CD8-positive, alpha-beta memory T cell (primary cell): ENCODE measurements around the gene BRWD1. TPM values are rescaled to one million over a fixed set of nuclear protein-coding genes. Genes with fewer than 3 reads are reported as not detected.

ENCODE experiments used
- CTCF ChIA-PET: fragments of 350-600 bp; sonication (Branson Sonifier 250); formaldehyde crosslinking; loops from one replicate; lab custom pipeline; 2021; ENCODE audit warnings: antibody characterized with exemption; lab: Charles Lee
- POLR2A ChIA-PET: fragments of 350-600 bp; sonication (Branson Sonifier 250); formaldehyde crosslinking; loops from one replicate; lab custom pipeline; 2021; ENCODE audit warnings: antibody characterized with exemption; lab: Charles Lee
- DNase-seq, 5 donors: peaks; one replicate each; pipeline versions ENCODE4 v3.0.0 to v3.0.0-alpha.2; 2020 to 2022; ENCODE audit warnings: mixed read lengths in 1 of 5
- H3K27ac ChIP-seq: one replicate; pipeline ENCODE4 v1.7.0; 2013; ENCODE audit warnings: low read depth, mild to moderate bottlenecking, low read length, moderate library complexity
- H3K27me3 ChIP-seq: 2 replicates; pipeline ENCODE4 v1.7.0; 2013; ENCODE audit warnings: low read length, mild to moderate bottlenecking; ENCODE audit not compliant: insufficient read depth, poor library complexity, severe bottlenecking
- H3K36me3 ChIP-seq: 2 replicates; pipeline ENCODE4 v1.7.0; 2013; ENCODE audit warnings: mild to moderate bottlenecking, low read length, moderate library complexity; ENCODE audit not compliant: insufficient read depth
- H3K4me1 ChIP-seq: 2 replicates; pipeline ENCODE4 v1.7.0; 2013; ENCODE audit warnings: mild to moderate bottlenecking, low read length, moderate library complexity; ENCODE audit not compliant: insufficient read depth
- H3K4me3 ChIP-seq: 2 replicates; pipeline ENCODE4 v1.7.0; 2013; ENCODE audit warnings: mild to moderate bottlenecking, low read length
- H3K9me3 ChIP-seq: 2 replicates; pipeline ENCODE4 v1.7.0; 2013; ENCODE audit warnings: mild to moderate bottlenecking, low read length
- H3K27ac Mint-ChIP-seq, 8 donors: one replicate each; pipeline ENCODE4 v1.8.0; 2020 to 2021; ENCODE audit warnings: mixed read lengths in 8 of 8, mild to moderate bottlenecking in 6 of 8, inconsistent platforms in 3 of 8, moderate library complexity in 3 of 8
- H3K27me3 Mint-ChIP-seq, 2 donors: one replicate each; pipeline ENCODE4 v1.8.0; 2020 to 2021; ENCODE audit warnings: mixed read lengths in 2 of 2, mild to moderate bottlenecking in 1 of 2, moderate library complexity in 1 of 2
- H3K36me3 Mint-ChIP-seq, 3 donors: one replicate each; pipeline ENCODE4 v1.8.0; 2020 to 2021; ENCODE audit warnings: mixed read lengths in 3 of 3, inconsistent platforms in 1 of 3, mild to moderate bottlenecking in 1 of 3
- H3K4me1 Mint-ChIP-seq, 3 donors: one replicate each; pipeline ENCODE4 v1.8.0; 2020 to 2021; ENCODE audit warnings: mixed read lengths in 3 of 3, inconsistent platforms in 1 of 3, mild to moderate bottlenecking in 1 of 3
- H3K4me3 Mint-ChIP-seq, 7 donors: one replicate each; pipeline ENCODE4 v1.8.0; 2020 to 2021; ENCODE audit warnings: mixed read lengths in 7 of 7, mild to moderate bottlenecking in 6 of 7, moderate library complexity in 4 of 7, inconsistent platforms in 2 of 7
- H3K9me3 Mint-ChIP-seq, 5 donors: one replicate each; pipeline ENCODE4 v1.8.0; 2020 to 2022; ENCODE audit warnings: mixed read lengths in 5 of 5, mild to moderate bottlenecking in 3 of 5, moderate library complexity in 2 of 5, inconsistent platforms in 1 of 5
- polyA plus RNA-seq: library from polyadenylated mRNA; unstranded; fragments of 300-500 nt; fragmentation: Illumina TruSeq; gene quantifications from one replicate; pipeline ENCODE4 v1.2.3, GENCODE V29; 2021
- total RNA-seq, 2 experiments: library from RNA; stranded (reverse); gene quantifications; one replicate each; pipeline ENCODE4 v1.2.3, GENCODE V29; 2021

BRWD1 gene
- total and polyA plus RNA-seq, 3 experiments from 2014 or later: 23.5 to 37.3 (median 25.8) TPM

GRCh38 chr21:39344848-39345247 lies 31.4 kb upstream of the BRWD1 start:
- H3K9me3 ChIP-seq: no peaks in the 10 kb centered on the region
- no peaks in the 10 kb centered on the region for H3K27me3 ChIP-seq
- H3K4me3 ChIP-seq: no peak overlapping the region
- DNase-seq: no peak
- H3K27ac ChIP-seq: no peak overlapping the region
- CTCF ChIA-PET: no interaction called here
- Mint-ChIP-seq H3K9me3 (no peaks in the 10 kb centered on the region), H3K4me1 (peaks cover 34 to 44% (median 37%) of the 10 kb centered on the region in 3 donors), H3K27me3 (peaks cover 0 to 6% of the 10 kb centered on the region in 2 donors), H3K4me3 (peak overlapping the region in 1 of 7 donors; percentile 32), H3K36me3 (peaks cover 5 to 71% (median 16%) of the 10 kb centered on the region in 3 donors), H3K27ac (peak overlapping the region in 4 of 8 donors; percentile 43 to 72 (median 47))
- peaks cover 26% of the 10 kb centered on the region for H3K4me1 ChIP-seq
- peaks cover 19% of the 10 kb centered on the region for H3K36me3 ChIP-seq
- POLR2A ChIA-PET: interaction anchor here (0.7 to 5.2 kb wide), 2 partner anchors 31 to 43 kb away, joined by 3 to 88 read pairs; partner anchors contain the start of gene BRWD1

GRCh38 chr21:39341249-39341923 lies 28.0 kb upstream of the BRWD1 start:
- ChIA-PET CTCF (no interaction called here), POLR2A (no interaction called here)
- Mint-ChIP-seq H3K9me3 (no peaks in the 10 kb centered on the region), H3K4me3 (no peak overlapping the region), H3K4me1 (peaks cover 18 to 25% (median 21%) of the 10 kb centered on the region in 3 donors), H3K27me3 (peaks cover 0 to 1% of the 10 kb centered on the region in 2 donors), H3K36me3 (peaks cover 5 to 50% (median 13%) of the 10 kb centered on the region in 3 donors), H3K27ac (peak overlapping the region in 1 of 8 donors; percentile 58)
- H3K9me3 ChIP-seq: no peaks in the 10 kb centered on the region
- H3K27me3 ChIP-seq: no peaks in the 10 kb centered on the region
- H3K4me1 ChIP-seq: peaks cover 11% of the 10 kb centered on the region
- H3K36me3 ChIP-seq: peaks cover 14% of the 10 kb centered on the region
- DNase-seq: no peak
- no peak overlapping the region for H3K4me3 ChIP-seq
- H3K27ac ChIP-seq: no peak overlapping the region

GRCh38 chr21:39340687-39341086 lies 27.3 kb upstream of the BRWD1 start:
- DNase-seq: no peak
- H3K4me1 ChIP-seq: peaks cover 4% of the 10 kb centered on the region
- H3K27ac ChIP-seq: no peak overlapping the region
- Mint-ChIP-seq H3K27me3 (peaks cover 0 to 1% of the 10 kb centered on the region in 2 donors), H3K9me3 (no peaks in the 10 kb centered on the region), H3K27ac (peak overlapping the region in 2 of 8 donors; percentile 10 to 42), H3K4me3 (no peak overlapping the region), H3K36me3 (peaks cover 5 to 44% (median 13%) of the 10 kb centered on the region in 3 donors), H3K4me1 (peaks cover 11 to 18% (median 14%) of the 10 kb centered on the region in 3 donors)
- ChIA-PET CTCF (no interaction called here), POLR2A (no interaction called here)
- H3K4me3 ChIP-seq: no peak overlapping the region
- H3K36me3 ChIP-seq: peaks cover 9% of the 10 kb centered on the region
- H3K9me3 ChIP-seq: no peaks in the 10 kb centered on the region
- no peaks in the 10 kb centered on the region for H3K27me3 ChIP-seq

GRCh38 chr21:39339231-39339630 lies 25.8 kb upstream of the BRWD1 start:
- ChIA-PET CTCF (interaction anchor here (0.7 kb wide), 1 partner anchor 48 kb away, joined by 3 read pairs; no protein-coding TSS in a partner anchor), POLR2A (no interaction called here)
- H3K27me3 Mint-ChIP-seq: peaks cover 0 to 1% of the 10 kb centered on the region in 2 donors

GRCh38 chr21:39336457-39337008 lies 23.1 kb upstream of the BRWD1 start:
- Histone ChIP-seq H3K27me3 (no peaks in the 10 kb centered on the region), H3K4me3 (no peak overlapping the region), H3K27ac (no peak overlapping the region), H3K36me3 (no peaks in the 10 kb centered on the region), H3K4me1 (no peaks in the 10 kb centered on the region), H3K9me3 (no peaks in the 10 kb centered on the region)
- H3K27me3 Mint-ChIP-seq: peaks cover 0 to 1% of the 10 kb centered on the region in 2 donors
- H3K9me3 Mint-ChIP-seq: no peaks in the 10 kb centered on the region
- no peak overlapping the region for H3K27ac Mint-ChIP-seq
- H3K4me3 Mint-ChIP-seq: no peak overlapping the region
- no peak for DNase-seq
- peaks cover 0 to 6% (median 0%) of the 10 kb centered on the region in 3 donors for H3K36me3 Mint-ChIP-seq
- CTCF ChIA-PET: no interaction called here
- POLR2A ChIA-PET: interaction anchor here (1.5 kb wide), 1 partner anchor 11 kb away, joined by 4 read pairs; no protein-coding TSS in a partner anchor
- H3K4me1 Mint-ChIP-seq: peaks cover 0 to 1% (median 0%) of the 10 kb centered on the region in 3 donors

More at GRCh38 chr21:39339231-39339630, 25.8 kb upstream of the BRWD1 start:
- Histone ChIP-seq H3K36me3 (peaks cover 9% of the 10 kb centered on the region), H3K9me3 (no peaks in the 10 kb centered on the region), H3K27me3 (no peaks in the 10 kb centered on the region), H3K4me1 (no peaks in the 10 kb centered on the region), H3K27ac (no peak overlapping the region), H3K4me3 (no peak overlapping the region)
- Mint-ChIP-seq H3K9me3 (no peaks in the 10 kb centered on the region), H3K4me3 (no peak overlapping the region), H3K36me3 (peaks cover 5 to 32% (median 7%) of the 10 kb centered on the region in 3 donors), H3K4me1 (peaks cover 0 to 5% (median 3%) of the 10 kb centered on the region in 3 donors), H3K27ac (no peak overlapping the region)
- DNase-seq: no peak

GRCh38 chr21:39334611-39335010 lies 21.2 kb upstream of the BRWD1 start:
- Mint-ChIP-seq H3K27me3 (peaks cover under 1 to 1% of the 10 kb centered on the region in 2 donors), H3K4me3 (no peak overlapping the region), H3K9me3 (no peaks in the 10 kb centered on the region), H3K27ac (no peak overlapping the region), H3K36me3 (peaks cover 0 to under 1% (median 0%) of the 10 kb centered on the region in 3 donors), H3K4me1 (no peaks in the 10 kb centered on the region)
- Histone ChIP-seq H3K4me1 (no peaks in the 10 kb centered on the region), H3K27me3 (no peaks in the 10 kb centered on the region), H3K36me3 (no peaks in the 10 kb centered on the region), H3K27ac (no peak overlapping the region), H3K9me3 (no peaks in the 10 kb centered on the region), H3K4me3 (no peak overlapping the region)
- DNase-seq: no peak
- CTCF ChIA-PET: no interaction called here
- POLR2A ChIA-PET: no interaction called here

- no peak for DNase-seq
- no peak overlapping the region for H3K27ac Mint-ChIP-seq
- no peaks in the 10 kb centered on the region for H3K36me3 ChIP-seq
- H3K9me3 ChIP-seq: no peaks in the 10 kb centered on the region
- H3K9me3 Mint-ChIP-seq: no peaks in the 10 kb centered on the region
- peaks cover 1 to 11% of the 10 kb centered on the region in 2 donors for H3K27me3 Mint-ChIP-seq
- H3K4me3 Mint-ChIP-seq: no peak overlapping the region
- H3K4me1 ChIP-seq: no peaks in the 10 kb centered on the region
- H3K27ac ChIP-seq: no peak overlapping the region
- ChIA-PET CTCF (no interaction called here), POLR2A (no interaction called here)
- H3K36me3 Mint-ChIP-seq: peaks cover 0 to 3% (median 0%) of the 10 kb centered on the region in 3 donors
- no peaks in the 10 kb centered on the region for H3K27me3 ChIP-seq
- no peaks in the 10 kb centered on the region for H3K4me1 Mint-ChIP-seq
- H3K4me3 ChIP-seq: no peak overlapping the region
Observed at GRCh38 chr21:39332175-39332574, 18.7 kb upstream of the BRWD1 start.

GRCh38 chr21:39330001-39330400 lies 16.6 kb upstream of the BRWD1 start:
- H3K36me3 ChIP-seq: no peaks in the 10 kb centered on the region
- ChIA-PET POLR2A (no interaction called here), CTCF (interaction anchor here (0.6 kb wide), 1 partner anchor 59 kb away, joined by 3 read pairs; no protein-coding TSS in a partner anchor)
- H3K4me3 ChIP-seq: no peak overlapping the region
- Mint-ChIP-seq H3K36me3 (peaks cover 0 to 3% (median 0%) of the 10 kb centered on the region in 3 donors), H3K4me3 (no peak overlapping the region), H3K27me3 (peaks cover 3 to 19% of the 10 kb centered on the region in 2 donors), H3K27ac (no peak overlapping the region), H3K4me1 (no peaks in the 10 kb centered on the region), H3K9me3 (no peaks in the 10 kb centered on the region)
- no peaks in the 10 kb centered on the region for H3K4me1 ChIP-seq
- no peak for DNase-seq
- no peaks in the 10 kb centered on the region for H3K27me3 ChIP-seq
- no peak overlapping the region for H3K27ac ChIP-seq
- no peaks in the 10 kb centered on the region for H3K9me3 ChIP-seq
